HS-5 (cell line): ENCODE data around the gene MAEL.

Experiments used
- DNase-seq: peaks from one replicate; pipeline ENCODE4 v3.0.0-alpha.2; 2012; ENCODE audit warnings: low read depth

MAEL gene

DNA sequence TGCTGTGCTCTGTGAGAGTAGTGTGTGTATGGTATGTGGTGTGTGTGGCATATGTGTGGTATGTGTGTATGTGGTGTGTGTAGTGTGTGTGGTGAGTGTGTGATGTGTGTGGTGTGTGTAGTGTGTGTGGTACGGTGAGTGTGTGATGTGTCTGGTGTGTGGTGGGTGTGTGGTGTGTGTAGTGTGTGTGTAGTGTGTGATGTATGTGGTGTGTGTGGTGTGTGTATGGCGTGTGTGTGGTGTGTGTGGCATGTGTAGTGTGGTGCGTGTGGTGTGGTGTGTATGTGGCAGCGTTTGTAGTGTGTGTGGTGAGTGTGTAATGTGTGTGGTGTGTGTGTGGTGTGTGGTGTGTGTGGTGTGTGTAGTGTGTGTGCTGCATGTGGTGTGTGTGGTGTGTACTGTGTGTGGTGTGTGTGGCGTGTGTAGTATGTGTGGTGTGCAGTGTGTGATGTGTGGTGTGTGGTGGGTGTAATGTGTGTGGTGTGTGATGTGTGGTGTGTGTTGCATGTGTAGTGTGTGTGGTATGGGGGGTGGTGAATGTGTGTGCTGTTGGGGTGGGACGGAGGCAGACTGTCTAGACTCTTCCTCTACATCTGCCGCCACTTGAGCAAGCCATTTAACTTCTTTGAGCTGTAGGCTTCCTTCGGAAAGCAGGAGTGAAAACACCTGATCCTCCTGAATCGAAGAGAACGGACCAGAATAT lies 67.6 kb downstream of the MAEL start:
- DNase-seq, result no peak

DNA sequence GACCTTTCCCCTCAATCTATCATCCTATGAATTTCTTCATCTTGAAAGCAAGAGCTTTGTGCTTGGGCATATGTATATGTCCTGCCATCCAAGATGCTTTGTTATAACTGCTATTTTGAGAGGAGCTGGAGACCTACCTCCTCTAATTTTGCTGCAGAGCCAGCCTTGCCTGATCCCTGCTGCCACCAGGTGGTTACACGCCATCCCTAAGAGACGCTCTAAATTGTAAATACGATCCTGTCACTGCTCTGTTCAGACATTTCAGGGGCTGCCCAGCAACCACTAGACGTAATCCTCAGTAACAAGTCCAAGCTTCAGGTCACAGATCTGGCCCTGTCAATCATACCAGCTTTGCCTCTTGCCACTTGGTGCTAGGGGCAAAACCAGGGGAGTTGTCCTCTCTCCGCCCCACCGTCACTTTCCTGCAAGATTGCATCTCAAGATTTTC lies 68.2 kb downstream of the MAEL start:
- no peak for DNase-seq

DNA sequence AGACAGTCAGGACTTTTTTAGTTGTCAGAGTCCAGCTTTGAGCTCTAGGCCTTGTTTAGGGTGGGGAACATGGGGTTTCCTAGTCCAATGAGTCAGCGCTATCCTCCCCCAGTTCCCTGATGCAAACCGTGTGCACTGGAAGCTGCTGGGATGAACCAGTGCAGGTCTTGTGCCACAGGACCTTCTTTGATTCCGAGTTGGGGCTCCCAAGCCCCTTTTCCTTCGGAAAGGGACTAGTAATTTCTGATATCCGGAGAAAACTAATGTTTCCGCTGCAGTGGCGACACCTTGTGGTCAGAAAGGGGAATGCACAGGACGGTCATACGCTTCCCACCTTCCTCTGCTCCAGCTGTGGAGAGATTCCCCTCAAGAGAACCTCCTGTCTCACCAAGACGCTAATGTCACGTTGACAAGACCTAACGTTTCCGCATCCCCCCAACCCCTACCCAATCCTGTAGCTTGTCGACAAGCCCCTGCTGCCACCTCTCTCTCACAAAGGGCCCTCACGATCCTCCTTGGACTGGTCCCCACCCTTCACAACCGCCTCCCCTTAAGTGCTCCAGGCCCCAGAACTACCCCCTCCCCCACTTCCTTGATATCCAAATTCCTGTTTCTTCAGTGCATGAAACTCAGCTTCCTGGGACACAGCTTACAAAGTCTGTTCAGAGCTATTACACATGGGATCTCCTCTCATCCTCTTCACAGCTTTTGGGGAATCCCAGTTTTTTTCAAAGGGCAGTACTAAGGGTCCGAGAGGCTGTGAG lies 70.1 kb downstream of the MAEL start:
- DNase-seq, result peak; percentile 33

DNA sequence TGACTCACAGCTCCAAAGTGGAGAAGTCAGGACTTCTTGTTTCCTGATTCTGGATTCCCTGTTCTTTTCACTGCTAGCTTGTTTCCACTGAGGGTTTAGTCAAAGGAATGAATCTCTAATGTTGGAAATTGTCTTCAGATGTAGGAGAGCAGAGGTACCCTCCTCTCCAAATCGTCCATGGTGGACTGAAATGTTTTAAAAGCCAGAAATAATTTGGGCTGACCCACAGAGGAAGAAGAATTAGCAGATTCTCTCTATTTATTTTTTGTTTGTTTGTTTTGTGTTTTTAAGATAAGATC lies 70.7 kb downstream of the MAEL start:
- DNase-seq, result no peak

DNA sequence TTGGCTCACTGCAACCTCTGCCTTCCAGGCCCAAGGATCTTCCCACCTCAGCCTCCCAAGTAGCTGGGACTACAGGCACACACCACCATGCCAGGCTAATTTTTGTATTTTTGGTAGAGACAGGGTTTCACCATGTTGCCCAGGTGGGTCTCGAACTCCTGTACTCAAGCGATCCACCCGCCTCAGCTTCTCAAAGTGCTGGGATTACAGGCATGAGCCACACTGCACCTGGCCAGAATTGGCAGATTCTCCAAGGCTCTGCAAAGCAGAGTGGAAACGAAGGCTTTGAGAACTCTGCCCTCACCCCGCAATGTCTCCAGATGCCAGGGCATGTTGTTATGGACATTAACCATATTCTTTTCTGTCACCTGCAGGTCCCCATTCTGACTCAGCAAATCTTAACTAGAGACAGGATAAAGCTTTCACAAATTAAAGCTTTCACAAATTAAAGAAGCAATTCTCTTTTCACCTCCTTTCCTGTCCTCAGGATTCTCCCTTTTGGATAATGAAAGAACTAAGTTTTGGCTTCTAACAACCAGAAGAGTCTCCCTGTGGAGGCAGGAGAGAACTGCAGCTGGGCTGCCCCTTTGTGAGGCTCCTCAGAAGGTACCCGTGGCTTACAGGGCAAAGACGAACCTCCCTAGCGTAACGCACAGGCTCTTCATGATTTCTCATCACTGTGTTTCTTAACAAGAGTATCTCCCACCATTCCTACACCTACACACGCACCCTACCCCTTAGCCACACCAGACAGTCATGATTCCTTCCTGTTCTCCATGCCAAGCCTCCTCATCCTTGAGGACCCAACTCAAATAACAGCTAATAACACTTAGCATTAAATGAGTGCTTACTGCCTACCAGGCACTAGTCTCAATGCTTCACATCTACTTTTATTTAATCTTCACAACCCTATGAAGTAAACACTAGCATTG lies 71.3 kb downstream of the MAEL start:
- DNase-seq, result no peak

DNA sequence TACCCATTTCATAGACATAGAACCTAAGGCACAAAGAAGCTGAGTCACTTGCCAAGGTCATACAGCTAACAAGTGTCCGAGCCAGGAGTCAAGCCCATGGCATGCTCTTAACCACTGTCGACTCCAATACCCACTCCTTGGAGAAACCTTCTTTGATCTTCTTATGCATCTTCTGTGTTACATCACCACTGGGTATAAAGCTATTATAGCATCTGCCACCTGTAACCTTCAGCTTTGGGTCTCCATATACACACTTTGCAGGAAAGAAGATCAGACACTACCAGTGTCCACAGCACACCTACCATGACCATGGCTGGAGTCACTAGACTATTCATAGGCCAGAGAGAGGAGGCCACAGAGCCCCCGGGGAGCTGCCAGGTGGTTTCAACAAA lies 72.0 kb downstream of the MAEL start:
- DNase-seq, result no peak

DNA sequence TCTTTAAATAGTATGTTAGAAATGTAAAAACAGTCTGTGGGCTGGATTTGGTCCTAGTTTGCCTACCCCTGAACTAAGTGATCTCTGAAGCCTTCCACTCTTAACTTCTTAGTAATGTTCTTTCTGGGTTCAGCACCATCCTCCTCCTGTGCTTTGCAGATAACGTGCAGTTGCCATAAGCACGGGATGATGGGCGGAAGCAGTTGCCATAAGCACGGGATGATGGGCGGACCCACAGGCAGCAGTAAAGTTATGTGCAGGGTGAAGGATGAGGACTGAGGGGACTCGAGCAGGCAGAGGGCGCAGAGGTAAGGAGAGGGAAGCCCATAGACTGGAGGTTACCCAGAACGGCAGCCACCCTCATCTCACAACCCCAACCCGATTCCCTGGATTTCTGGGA lies 75.5 kb downstream of the MAEL start:
- no peak for DNase-seq

DNA sequence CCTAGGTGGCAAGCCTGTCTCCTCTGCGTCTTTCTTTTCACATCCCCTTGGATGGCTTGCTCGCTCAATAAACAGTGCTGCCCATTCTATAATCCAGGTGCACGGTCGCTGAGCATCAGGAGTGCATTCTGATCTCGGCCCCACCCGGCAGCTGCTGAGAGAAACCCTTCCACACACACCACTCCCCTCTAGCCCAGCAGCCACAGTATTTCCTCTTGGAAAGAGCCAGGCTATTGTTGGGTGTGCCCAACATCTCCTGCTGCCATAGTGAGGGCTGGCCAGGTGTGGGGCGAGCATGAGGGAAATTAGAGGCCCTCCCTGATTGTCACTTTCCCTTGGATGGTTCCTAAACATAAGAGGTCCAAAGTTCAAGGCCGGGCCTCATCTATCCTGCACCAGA lies 76.4 kb downstream of the MAEL start:
- no peak for DNase-seq

DNA sequence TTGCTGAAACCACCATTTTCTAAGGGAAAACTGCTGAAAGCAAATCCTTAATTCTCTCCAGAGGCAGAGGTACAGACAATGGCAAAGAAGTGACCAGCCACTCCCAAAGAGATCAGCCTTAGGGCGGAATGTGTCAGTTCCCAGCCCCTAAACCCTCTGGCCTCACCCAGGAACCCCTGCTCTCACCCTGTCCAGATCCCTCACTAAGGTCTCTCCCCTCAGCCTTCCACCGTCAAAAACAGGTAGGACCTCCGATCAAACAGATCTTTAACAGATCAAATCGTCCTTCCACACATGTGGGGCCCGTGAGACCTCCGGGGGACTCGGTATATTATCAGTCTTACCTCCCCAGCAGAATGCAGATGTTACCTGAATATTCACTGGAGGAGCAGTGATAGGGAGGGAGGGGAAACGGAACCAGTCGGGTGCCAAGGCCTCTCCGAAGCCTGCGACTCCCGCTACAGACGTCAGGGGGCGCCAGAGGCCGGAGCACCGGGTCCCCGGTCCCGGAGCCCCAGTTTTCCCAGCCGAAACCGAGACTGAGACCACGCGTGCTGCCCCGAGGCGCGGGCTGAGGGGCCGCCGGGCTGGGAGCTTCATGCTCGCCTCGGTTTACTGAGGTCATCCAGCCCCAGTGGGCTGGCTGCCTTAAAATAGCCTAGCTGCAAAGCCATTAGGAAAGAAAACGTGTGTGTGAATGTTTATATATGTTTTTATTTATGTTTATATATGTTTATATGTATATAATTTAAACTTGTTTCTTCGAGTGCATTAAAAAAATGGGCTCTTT lies 77.4 kb downstream of the MAEL start:
- DNase-seq, result no peak

DNA sequence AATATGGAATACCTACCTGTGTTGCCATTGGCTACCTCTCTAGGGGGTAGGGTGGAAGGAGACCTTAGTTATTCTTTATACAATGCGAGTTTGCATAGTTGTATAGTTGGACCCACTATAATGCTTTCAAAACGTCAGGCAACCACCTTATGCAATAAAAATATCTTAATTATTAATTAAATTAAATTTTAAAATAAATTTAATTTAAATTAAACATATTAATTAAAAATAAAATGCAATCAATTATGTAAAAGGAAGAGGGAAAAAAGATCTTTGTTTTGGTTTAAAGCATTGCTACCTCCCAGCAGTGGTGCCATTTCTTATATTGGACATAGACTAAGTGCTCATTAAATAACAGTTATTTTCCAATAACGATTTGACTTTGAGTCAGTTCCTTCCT lies 78.8 kb downstream of the MAEL start:
- no peak for DNase-seq

DNA sequence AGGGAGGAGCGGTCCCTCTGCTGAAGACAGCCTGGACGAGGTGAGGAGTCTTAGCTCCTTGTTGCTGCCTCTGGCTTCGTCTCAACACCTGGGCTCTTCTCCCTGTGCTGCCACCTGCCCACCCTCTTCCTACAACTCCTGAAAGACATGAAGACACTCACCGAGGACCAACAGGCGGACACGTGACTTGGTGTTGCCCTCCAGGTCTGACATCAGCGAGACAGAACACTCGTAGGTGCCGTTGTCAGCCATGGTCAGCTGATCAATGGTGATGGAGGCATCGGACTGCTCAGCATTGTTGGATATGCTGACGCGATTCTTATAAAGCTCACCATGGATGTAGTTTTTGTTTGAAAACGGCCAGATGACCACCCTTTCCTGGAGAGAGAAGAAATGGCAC lies 79.7 kb downstream of the MAEL start:
- no peak for DNase-seq

DNA sequence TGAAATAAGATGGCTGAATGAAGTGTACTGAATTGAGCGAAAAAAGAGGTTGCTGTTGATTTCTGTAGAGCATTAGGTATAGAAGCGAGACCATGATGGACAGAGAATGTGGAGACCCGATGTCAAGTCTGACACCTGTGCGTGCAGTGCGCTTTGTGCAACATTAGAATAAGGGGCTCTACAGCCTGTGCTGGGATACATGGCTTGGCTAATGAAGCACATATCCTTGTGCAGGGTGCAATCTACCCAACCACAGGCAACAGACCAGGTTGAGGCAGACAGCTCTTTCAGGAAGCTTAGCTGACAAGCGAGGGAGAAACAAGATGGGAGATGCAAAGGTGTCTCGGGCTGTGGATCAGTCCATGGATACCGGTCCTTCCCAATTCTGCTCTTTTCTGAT lies 82.2 kb downstream of the MAEL start:
- no peak for DNase-seq
